ENCODE data around the gene ZNF592. TPM values are rescaled to one million over a fixed set of nuclear protein-coding genes. Genes with fewer than 3 reads are reported as not detected.

The ZNF592 gene
- total and polyA plus RNA-seq, 7 donors: 6.0 to 20.4 (median 13.6) TPM

GRCh38 chr15:84781495-84781894 is 33.1 kb downstream of the ZNF592 start:
- no peaks in the 10 kb centered on the region for H3K27me3 ChIP-seq
- 95 to 100% methylated on average over 1 of the region's 1 CpG for WGBS, 2 donors
- no peak for DNase-seq
- H3K27ac ChIP-seq: no peak overlapping the region
- no peaks in the 10 kb centered on the region for H3K9me3 ChIP-seq
- TF ChIP-seq POLR2AphosphoS5 (IDR thresholded peaks at IDR 0.05): no peak
- TF ChIP-seq EP300 (IDR thresholded peaks at IDR 0.05): no peak
- TF ChIP-seq CTCF (IDR thresholded peaks at IDR 0.05): no peak
- no peak for TF ChIP-seq POLR2A (IDR thresholded peaks at IDR 0.05)
- H3K36me3 ChIP-seq: peaks cover 19 to 58% (median 38%) of the 10 kb centered on the region in 4 donors
- peaks cover 0 to 26% (median 19%) of the 10 kb centered on the region in 4 donors for H3K4me1 ChIP-seq
- no peak overlapping the region for H3K4me3 ChIP-seq
- intact Hi-C loops (cut with DNase I): no loop called here

GRCh38 chr15:84782346-84782745 is 34.0 kb downstream of the ZNF592 start:
- H3K27me3 ChIP-seq: no peaks in the 10 kb centered on the region
- DNase-seq: no peak
- intact Hi-C loops (cut with DNase I): no loop called here
- H3K4me3 ChIP-seq: no peak overlapping the region
- peaks cover 0 to 29% (median 21%) of the 10 kb centered on the region in 4 donors for H3K4me1 ChIP-seq
- H3K27ac ChIP-seq: no peak overlapping the region
- H3K9me3 ChIP-seq: no peaks in the 10 kb centered on the region
- H3K36me3 ChIP-seq: peaks cover 19 to 58% (median 39%) of the 10 kb centered on the region in 4 donors
- TF ChIP-seq POLR2AphosphoS5 (IDR thresholded peaks at IDR 0.05): no peak
- no peak for TF ChIP-seq CTCF (IDR thresholded peaks at IDR 0.05)
- TF ChIP-seq POLR2A (IDR thresholded peaks at IDR 0.05): no peak
- no peak for TF ChIP-seq EP300 (IDR thresholded peaks at IDR 0.05)

- H3K36me3 ChIP-seq: peaks cover 19 to 52% (median 35%) of the 10 kb centered on the region in 4 donors
- H3K4me3 ChIP-seq: no peak overlapping the region
- H3K9me3 ChIP-seq: no peaks in the 10 kb centered on the region
- WGBS, 2 donors: 89 to 91% methylated on average over 12 of the region's 12 CpGs
- DNase-seq: no peak
- TF ChIP-seq POLR2AphosphoS5 (IDR thresholded peaks at IDR 0.05): no peak
- TF ChIP-seq CTCF (IDR thresholded peaks at IDR 0.05): no peak
- no peak for TF ChIP-seq EP300 (IDR thresholded peaks at IDR 0.05)
- TF ChIP-seq POLR2A (IDR thresholded peaks at IDR 0.05): no peak
- intact Hi-C loops (cut with DNase I): no loop called here
- H3K4me1 ChIP-seq: peaks cover 0 to 37% (median 29%) of the 10 kb centered on the region in 4 donors
- no peaks in the 10 kb centered on the region for H3K27me3 ChIP-seq
- H3K27ac ChIP-seq: no peak overlapping the region
Observed at GRCh38 chr15:84783493-84784251, 35.3 kb downstream of the ZNF592 start.

- WGBS, 2 donors: 95 to 97% methylated on average over 17 of the region's 17 CpGs
Observed at GRCh38 chr15:84784262-84784661, 35.9 kb downstream of the ZNF592 start.

More at GRCh38 chr15:84784262-84784661, 35.9 kb downstream of the ZNF592 start:
- TF ChIP-seq POLR2A (IDR thresholded peaks at IDR 0.05): no peak
- TF ChIP-seq CTCF (IDR thresholded peaks at IDR 0.05): no peak
- no peak for TF ChIP-seq POLR2AphosphoS5 (IDR thresholded peaks at IDR 0.05)
- TF ChIP-seq EP300 (IDR thresholded peaks at IDR 0.05): no peak
- H3K27ac ChIP-seq: no peak overlapping the region
- H3K9me3 ChIP-seq: no peaks in the 10 kb centered on the region
- H3K4me3 ChIP-seq: no peak overlapping the region
- intact Hi-C loops (cut with DNase I): no loop called here
- H3K4me1 ChIP-seq: peaks cover 0 to 36% (median 26%) of the 10 kb centered on the region in 4 donors
- peaks cover 19 to 52% (median 34%) of the 10 kb centered on the region in 4 donors for H3K36me3 ChIP-seq
- no peak for DNase-seq
- no peaks in the 10 kb centered on the region for H3K27me3 ChIP-seq

All from sigmoid colon (tissue), 7 donors.